Esophagus squamous epithelium (tissue), 5 donors: ENCODE measurements around the gene CHID1. TPM values are rescaled to one million over a fixed set of nuclear protein-coding genes. Genes with fewer than 3 reads are reported as not detected.

Experiments
- DNase-seq: peaks from one replicate; lab custom pipeline; 2025; lab: John Stamatoyannopoulos, UW
- H3K27ac ChIP-seq, 4 donors: fragments of 200-600 bp; sonication (generic); one replicate each; pipeline ENCODE4 v1.5.1; 2016 to 2019; ENCODE audit warnings: mild to moderate bottlenecking in 1 of 4
- H3K27me3 ChIP-seq, 4 donors: fragments of 200-600 bp; sonication (generic); 1 replicate in 3 of 4; 2 replicates in 1 of 4; pipeline versions ENCODE4 v1.5.1 to v1.6.0; 2017 to 2021; ENCODE audit warnings: antibody characterized with exemption in 1 of 4
- H3K36me3 ChIP-seq, 3 donors: fragments of 200-600 bp; sonication (generic); one replicate each; pipeline ENCODE4 v1.5.1; 2016 to 2019
- H3K4me1 ChIP-seq, 3 donors: fragments of 200-600 bp; sonication (generic); one replicate each; pipeline ENCODE4 v1.5.1; 2017 to 2019
- H3K4me3 ChIP-seq, 4 donors: fragments of 200-600 bp; sonication (generic); 1 replicate in 3 of 4; 2 replicates in 1 of 4; pipeline ENCODE4 v1.5.1; 2016 to 2019; ENCODE audit warnings: mild to moderate bottlenecking in 2 of 4, moderate library complexity in 1 of 4
- H3K9me3 ChIP-seq, 3 donors: fragments of 200-600 bp; sonication (generic); one replicate each; pipeline ENCODE4 v1.5.1; 2016 to 2019
- POLR2A ChIP-seq, 4 donors: fragments of 450-650 bp; IDR thresholded peaks; one replicate each; pipeline ENCODE4 v1.6.1; 2017; ENCODE audit warnings: antibody characterized with exemption in 4 of 4, mild to moderate bottlenecking in 4 of 4, moderate library complexity in 3 of 4
- WGBS, 2 donors: methylation state at CpG; one replicate each; pipeline ENCODE4 v1.1.5; 2018; 5-methylcytosine and 5-hydroxymethylcytosine counted together
- intact Hi-C: fragments of 100-400 bp; cut with DNase I; formaldehyde crosslinking; loops from one replicate; pipeline ENCODE4 v1.15.0; 2022
- total RNA-seq, 4 donors: library from RNA; depleted of rRNA; stranded (reverse); fragments of >200 nt; gene quantifications; one replicate each; pipeline ENCODE4 v1.1.0, GENCODE V29; 2016
- TF ChIP-seq, protein P1 (sequence below), 6 experiments: fragments of 450-650 bp in 4 of 6; fragments of 200-600 bp in 2 of 6; sonication (generic) in 2 of 6; IDR thresholded peaks; one replicate each; pipeline ENCODE4 v1.5.1; 2016 to 2019; ENCODE audit warnings: antibody characterized with exemption in 6 of 6, mild to moderate bottlenecking in 4 of 6, moderate library complexity in 4 of 6
- donor health status: DM: yes; HTN: yes; CAD: no.

The CHID1 gene
- total RNA-seq, 4 donors from 2014 or later = 58.2 to 63.4 (median 61.3) TPM

DNA sequence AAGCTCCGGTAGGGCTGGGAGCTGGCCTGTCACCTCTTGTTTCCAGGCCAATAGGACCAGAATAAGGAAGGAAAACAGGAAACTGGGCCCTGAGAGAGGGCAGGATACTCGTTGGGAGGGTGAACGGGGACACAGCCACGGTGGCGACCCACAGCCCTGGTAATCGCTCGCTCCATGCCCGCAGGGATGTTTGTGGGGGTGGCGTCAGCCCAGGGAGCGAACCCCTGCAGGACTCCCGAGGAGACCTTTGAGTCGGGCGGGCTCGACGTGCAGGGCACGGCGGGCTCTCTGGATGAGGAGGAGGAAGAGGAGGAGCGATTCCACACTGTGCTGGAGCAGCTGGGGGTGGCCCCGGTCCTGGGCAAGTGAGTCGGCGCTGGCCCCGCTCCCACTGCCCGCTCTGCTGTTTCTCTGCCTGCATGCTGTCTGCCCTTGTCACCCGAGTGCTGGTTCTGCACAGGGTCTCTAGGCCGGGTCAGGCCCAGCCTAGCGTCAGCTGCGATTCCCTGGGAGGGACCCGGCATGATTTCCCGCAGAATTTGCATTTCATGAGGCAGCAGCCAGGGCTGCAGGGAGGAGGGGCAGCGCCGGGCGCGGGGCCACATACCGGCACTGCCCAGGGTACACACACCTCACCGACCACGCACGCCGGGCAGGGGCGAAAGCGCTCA is 81.3 kb downstream of the CHID1 start:
- Histone ChIP-seq H3K27ac (peak overlapping the region in 3 of 4 donors; percentile 65 to 80 (median 73)), H3K9me3 (no peaks in the 10 kb centered on the region), H3K27me3 (peaks cover 0 to 83% (median 7%) of the 10 kb centered on the region in 4 donors), H3K36me3 (peaks cover 3 to 18% (median 10%) of the 10 kb centered on the region in 3 donors), H3K4me1 (peaks cover 63 to 98% (median 72%) of the 10 kb centered on the region in 3 donors), H3K4me3 (peak overlapping the region; percentile 1 to 62 (median 44))
- WGBS, 2 donors = 10 to 24% methylated on average over 10 to 16 of the region's 40 CpGs
- DNase-seq = no peak
- intact Hi-C loops = no loop called here
- peak in 1 of 4 donors; percentile 20 for TF ChIP-seq POLR2A (IDR thresholded peaks at IDR 0.05)
- TF ChIP-seq, protein P1, sequence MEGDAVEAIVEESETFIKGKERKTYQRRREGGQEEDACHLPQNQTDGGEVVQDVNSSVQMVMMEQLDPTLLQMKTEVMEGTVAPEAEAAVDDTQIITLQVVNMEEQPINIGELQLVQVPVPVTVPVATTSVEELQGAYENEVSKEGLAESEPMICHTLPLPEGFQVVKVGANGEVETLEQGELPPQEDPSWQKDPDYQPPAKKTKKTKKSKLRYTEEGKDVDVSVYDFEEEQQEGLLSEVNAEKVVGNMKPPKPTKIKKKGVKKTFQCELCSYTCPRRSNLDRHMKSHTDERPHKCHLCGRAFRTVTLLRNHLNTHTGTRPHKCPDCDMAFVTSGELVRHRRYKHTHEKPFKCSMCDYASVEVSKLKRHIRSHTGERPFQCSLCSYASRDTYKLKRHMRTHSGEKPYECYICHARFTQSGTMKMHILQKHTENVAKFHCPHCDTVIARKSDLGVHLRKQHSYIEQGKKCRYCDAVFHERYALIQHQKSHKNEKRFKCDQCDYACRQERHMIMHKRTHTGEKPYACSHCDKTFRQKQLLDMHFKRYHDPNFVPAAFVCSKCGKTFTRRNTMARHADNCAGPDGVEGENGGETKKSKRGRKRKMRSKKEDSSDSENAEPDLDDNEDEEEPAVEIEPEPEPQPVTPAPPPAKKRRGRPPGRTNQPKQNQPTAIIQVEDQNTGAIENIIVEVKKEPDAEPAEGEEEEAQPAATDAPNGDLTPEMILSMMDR (IDR thresholded peaks at IDR 0.05) = no peak

DNA sequence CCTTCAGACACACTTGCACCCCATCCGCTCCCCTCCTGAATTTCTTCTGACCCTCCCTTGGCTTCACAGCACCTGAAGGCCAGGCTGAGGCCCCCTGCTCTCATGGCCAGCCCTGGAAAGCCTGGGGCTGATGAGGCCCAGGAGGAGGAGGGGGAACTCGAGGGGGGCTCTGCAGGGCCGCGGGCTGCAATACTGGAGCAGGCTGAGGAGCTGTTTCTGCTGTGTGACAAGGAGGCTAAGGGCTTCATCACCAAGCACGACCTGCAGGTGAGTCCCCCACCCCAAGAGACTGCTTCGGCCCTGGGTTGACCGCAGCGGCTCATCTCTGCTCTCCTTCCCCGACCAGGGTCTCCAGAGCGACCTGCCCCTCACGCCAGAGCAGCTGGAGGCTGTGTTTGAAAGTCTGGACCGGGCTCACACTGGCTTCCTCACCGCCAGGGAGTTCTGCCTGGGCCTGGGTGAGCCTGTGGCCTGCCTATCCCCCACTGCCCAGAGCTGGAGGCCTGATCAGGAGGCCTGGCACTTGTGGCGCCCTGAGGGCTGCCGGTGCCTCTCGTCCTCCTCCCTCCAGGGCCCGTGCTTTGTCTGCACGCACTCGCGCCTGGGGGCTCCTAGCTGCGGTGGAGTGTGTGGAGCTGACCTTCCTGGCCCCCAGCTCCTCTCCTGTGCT is 82.0 kb downstream of the CHID1 start:
- peaks cover 10 to 25% (median 16%) of the 10 kb centered on the region in 3 donors for H3K36me3 ChIP-seq

DNA sequence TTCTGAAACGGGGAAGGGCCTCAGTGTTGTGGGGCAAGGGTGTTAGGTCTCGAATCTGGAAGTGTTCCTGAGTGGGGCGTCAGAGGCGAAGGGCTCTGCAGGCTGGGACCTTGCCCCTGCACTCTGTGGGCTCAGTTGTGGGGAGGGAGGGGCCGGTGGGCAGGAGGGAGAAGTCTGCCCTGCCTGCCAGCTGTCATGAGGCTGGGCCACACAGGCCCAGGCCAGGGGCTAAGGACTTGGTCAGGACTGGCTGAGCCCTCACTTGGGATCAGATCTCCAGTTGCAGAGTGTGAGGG is 82.8 kb downstream of the CHID1 start, which contains the start of gene CRACR2B:
Gene CRACR2B, plus strand, starts transcription at position 23 of the 296 bp plus-strand sequence. CDS start 689 bp downstream, outside the sequence.
- TF ChIP-seq, protein P1 (IDR thresholded peaks at IDR 0.05) = no peak
- TF ChIP-seq POLR2A (IDR thresholded peaks at IDR 0.05) = no peak
- H3K27ac ChIP-seq = peak within 1 kb of the TSS; percentile 26 to 80 (median 69)
- no peaks in the 10 kb centered on the region for H3K9me3 ChIP-seq
- intact Hi-C loops = no loop called here
- H3K27me3 ChIP-seq = peaks cover 0 to 88% (median 7%) of the 10 kb centered on the region in 4 donors
- H3K4me3 ChIP-seq = peak within 1 kb of the TSS; percentile 26 to 63 (median 48)
- no peak for DNase-seq
- H3K36me3 ChIP-seq = peaks cover 15 to 33% (median 22%) of the 10 kb centered on the region in 3 donors
- WGBS, 2 donors = no CpG with 5 or more reads among the region's 5 CpGs
- H3K4me1 ChIP-seq = peaks cover 54 to 86% (median 62%) of the 10 kb centered on the region in 3 donors

More for the DNA sequence above, 82.0 kb downstream of the CHID1 start:
- Histone ChIP-seq H3K27me3 (peaks cover 0 to 88% (median 7%) of the 10 kb centered on the region in 4 donors), H3K27ac (peak overlapping the region in 3 of 4 donors; percentile 65 to 80 (median 73)), H3K4me1 (peaks cover 56 to 92% (median 65%) of the 10 kb centered on the region in 3 donors), H3K9me3 (no peaks in the 10 kb centered on the region), H3K4me3 (peak overlapping the region in 2 of 4 donors; percentile 45 to 62)
- intact Hi-C loops = no loop called here
- whole genome bisulfite sequencing, 2 donors = 68% methylated on average over 5 of the region's 21 CpGs; no CpG with 5 or more reads in 1 of the 2 donors
- no peak for TF ChIP-seq POLR2A (IDR thresholded peaks at IDR 0.05)
- TF ChIP-seq, protein P1 (IDR thresholded peaks at IDR 0.05) = no peak
- DNase-seq = no peak

DNA sequence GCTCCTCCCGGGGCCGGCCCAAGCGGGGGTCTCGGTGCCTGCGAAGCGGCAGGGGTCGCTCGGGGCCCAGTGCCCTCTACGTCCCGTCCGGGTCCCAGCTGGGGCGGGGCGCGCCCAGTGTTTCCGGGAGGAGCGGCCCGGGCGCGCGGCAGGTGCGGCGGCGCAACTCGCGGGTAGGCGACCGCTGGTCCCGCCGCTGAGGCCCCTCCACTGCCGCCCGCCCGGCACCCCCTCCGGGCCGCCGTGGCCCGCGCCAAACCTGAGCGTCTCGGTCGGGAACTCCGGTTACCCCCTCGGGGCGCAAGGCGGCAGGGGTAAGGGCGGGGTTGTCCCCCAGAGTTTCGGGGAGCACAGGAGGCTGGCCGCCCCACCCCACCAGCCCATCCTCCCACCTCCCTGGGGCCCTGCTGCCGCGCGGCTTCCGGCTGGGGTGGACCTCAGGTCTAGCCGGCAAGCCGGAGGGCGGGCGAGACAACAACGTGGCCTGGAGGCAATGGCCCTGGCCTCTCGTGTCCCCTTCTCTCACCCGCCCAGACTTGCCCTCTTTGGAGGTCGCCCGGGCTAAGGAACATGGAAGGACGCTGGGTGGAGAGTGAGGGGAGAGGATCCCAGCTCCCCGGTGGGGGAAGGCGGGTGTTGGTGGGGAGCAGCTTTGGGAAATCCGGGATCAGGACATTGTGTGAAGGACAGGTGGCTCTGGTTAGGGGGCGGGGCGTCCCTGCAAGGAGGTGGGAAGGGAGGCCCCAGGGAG is 83.3 kb downstream of the CHID1 start:
- TF ChIP-seq POLR2A (IDR thresholded peaks at IDR 0.05) = peak in 1 of 4 donors; percentile 4
- TF ChIP-seq, protein P1 (IDR thresholded peaks at IDR 0.05) = no peak
- Histone ChIP-seq H3K9me3 (no peaks in the 10 kb centered on the region), H3K27ac (peak overlapping the region; percentile 26 to 80 (median 69)), H3K36me3 (peaks cover 18 to 38% (median 22%) of the 10 kb centered on the region in 3 donors), H3K27me3 (peaks cover 0 to 85% (median 7%) of the 10 kb centered on the region in 4 donors), H3K4me1 (peaks cover 51 to 87% (median 59%) of the 10 kb centered on the region in 3 donors), H3K4me3 (peak overlapping the region; percentile 26 to 63 (median 48))
- DNase-seq = no peak
- intact Hi-C loops = no loop called here
- 12 to 19% methylated on average over 3 to 5 of the region's 66 CpGs for WGBS, 2 donors
